Activated CD4-positive, alpha-beta T cell treated with anti-CD3 and anti-CD28 coated beads, Interleukin-2, amount 50 U/mL, for 48 hours (primary cell): ENCODE measurements around the gene MOGAT2.

Experiments
- DNase-seq, 2 experiments: peaks; one replicate each; pipeline ENCODE4 v3.0.0-alpha.2; 2020

The MOGAT2 gene

DNA sequence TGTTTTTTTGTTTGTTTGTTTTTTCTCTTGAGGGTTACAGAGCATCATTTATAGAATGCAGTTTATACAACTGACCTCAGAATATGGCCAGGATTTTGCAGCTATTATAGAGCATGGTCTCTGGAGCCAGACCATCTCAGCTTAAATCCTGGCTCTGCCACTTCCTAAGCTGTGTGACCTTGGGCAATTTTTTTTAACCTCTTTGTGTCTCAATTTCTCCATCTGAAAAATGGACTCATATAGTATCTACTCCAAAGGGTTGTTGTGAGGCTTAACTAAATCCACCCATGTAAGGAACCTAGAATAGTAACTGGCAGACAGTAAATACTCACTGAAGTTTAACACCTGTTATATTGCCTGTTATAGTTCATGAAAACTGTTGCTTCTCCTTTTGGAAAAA, 42.6 kb downstream of the MOGAT2 start:
- no peak for DNase-seq

GRCh38 chr11:75760710-75761493, 43.3 kb downstream of the MOGAT2 start:
- DNase-seq, result no peak

DNA sequence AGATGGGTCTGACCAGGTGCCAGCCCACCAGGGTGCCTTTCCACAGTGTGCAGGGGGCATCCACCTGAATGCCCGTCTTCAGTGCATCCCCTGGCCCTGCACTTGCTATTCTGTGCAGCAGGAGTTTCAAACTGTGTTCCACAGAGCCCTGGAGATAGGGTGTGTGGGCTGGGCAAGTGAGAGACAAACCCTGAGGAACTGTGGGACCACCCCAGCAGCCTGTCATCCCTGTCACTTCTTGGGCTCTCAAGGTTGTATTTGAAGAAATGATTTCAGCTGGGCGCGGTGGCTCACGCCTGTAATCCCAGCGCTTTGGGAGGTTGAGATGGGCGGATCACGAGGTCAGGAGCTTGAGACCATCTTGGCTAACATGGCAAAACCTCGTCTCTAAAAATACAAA, 44.5 kb downstream of the MOGAT2 start:
- DNase-seq, result no peak

DNA sequence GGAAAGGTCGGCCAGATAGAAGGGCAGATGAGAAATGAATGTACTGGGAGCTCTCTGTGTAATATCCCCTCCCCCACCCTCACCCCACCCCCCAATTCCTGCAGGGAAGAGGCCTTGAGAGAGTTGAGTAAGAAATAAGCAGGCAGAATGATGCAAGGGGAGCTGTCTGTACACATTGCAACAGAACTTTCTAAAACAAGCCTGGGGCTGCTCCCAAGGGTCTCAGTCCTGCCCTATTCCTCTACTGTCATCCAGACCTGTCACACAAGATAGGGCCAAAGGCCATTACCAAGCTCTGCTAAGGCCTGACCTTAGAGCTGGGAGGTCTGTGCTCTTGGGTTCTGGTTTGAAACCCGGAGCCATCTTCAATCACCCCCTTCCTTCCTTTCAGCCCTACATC, 45.2 kb downstream of the MOGAT2 start:
- DNase-seq, result no peak

DNA sequence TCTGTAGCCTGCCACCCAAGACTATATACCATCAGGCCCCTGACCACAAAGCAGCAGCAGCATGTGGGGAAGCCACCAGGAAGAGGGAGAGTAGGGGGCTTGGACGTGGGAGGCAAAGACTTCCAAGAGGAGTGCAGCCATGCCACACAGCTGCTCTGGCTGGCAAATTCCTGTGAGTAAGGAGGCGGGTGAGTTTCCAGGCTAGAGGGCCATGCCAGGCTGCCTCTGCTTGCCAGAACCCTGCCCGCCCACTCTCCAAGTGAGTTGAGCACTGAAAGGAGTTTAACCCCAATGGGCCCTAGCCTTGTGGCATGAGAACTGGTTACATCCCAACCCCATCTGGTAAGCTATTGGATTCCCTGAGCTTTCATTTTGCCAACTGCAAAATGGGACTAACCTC, 46.2 kb downstream of the MOGAT2 start:
- no peak for DNase-seq

DNA sequence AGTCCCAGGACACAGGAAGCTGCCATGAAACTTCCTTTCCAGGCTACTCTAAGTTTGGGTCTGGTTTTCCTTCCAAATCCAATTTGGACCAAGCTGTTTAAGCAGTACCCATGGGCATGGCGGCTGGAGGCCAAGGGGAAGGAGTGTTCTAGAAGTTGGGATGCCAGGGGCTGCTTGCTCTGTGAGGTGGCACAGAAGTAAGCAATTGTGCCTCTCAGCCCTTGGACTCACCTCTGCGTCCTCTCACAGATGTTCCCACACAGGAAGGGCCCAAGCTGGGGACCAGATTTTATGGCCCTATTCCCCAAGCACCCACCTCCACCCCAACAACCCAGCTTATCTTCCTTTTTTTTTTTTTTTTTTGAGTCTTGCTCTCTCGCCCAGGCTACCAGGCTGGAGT, 47.5 kb downstream of the MOGAT2 start:
- no peak for DNase-seq

DNA sequence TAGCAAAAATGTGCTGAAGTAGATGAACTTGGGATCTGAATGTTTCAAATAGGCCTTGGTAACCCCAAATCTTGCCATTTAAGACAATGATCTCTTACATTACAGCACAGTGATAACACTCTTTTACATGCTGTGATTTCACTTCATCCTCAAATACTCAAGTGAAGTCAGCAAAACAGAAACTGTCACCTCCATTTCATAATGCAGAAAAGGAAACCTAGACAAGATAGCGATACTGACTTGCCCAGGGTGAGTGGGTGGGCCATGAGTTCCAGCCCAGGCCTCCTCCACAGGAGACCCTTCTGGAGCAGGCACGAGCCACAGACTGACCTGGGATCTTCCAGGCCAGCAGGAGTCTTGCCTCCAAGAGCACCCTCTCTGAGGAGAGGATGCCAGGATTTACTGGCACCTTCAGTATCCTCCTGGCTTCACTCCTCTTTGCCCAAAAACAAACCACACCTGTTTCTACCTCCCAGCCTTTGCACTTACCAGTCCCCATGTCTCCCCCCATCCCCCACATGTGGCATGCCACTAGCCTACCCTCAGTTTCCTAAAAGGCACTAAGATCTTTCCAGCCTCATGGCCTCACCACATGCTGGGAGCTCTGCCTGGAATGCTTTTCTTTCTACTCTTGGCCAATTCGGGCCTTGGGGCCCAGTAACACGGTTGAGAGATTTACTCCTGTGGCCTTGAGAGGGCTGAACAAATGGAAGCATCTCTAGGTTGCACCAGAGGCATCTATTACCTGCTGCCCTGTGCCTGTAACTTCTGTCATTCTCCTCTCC, 49.0 kb downstream of the MOGAT2 start:
- DNase-seq, result no peak

- DNase-seq, result no peak
Observed at GRCh38 chr11:75767228-75767572, 49.6 kb downstream of the MOGAT2 start.

GRCh38 chr11:75767793-75768111, 50.1 kb downstream of the MOGAT2 start:
- DNase-seq, result no peak

GRCh38 chr11:75768112-75768908, 50.7 kb downstream of the MOGAT2 start, which contains the start of gene DGAT2:
DGAT2 (plus strand) TSS chr11:75768778; CDS start chr11:75768992, 214 bp downstream.
- DNase-seq, result peak; percentile 70 to 75

- DNase-seq, result no peak
Observed at GRCh38 chr11:75768909-75769771, 51.5 kb downstream of the MOGAT2 start.

DNA sequence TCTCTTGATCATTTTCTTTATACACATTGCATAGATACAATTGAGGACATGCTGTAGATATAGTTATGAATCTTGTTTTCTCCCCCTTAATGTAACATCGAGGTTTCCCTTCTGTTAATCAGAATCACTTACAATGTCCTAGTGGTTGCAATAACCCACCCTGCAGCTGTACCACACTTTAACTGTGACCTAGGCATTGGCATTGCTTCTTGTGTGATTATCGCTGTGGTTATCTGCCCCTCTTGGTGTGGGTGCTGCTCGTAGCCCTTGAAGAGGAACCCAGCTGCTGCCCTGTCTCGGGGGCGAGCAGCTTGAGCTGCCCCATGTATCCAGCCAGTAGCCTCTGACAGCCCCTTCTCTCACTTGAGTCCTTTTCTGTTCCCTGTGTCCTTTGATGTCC, 52.5 kb downstream of the MOGAT2 start:
- no peak for DNase-seq

DNA sequence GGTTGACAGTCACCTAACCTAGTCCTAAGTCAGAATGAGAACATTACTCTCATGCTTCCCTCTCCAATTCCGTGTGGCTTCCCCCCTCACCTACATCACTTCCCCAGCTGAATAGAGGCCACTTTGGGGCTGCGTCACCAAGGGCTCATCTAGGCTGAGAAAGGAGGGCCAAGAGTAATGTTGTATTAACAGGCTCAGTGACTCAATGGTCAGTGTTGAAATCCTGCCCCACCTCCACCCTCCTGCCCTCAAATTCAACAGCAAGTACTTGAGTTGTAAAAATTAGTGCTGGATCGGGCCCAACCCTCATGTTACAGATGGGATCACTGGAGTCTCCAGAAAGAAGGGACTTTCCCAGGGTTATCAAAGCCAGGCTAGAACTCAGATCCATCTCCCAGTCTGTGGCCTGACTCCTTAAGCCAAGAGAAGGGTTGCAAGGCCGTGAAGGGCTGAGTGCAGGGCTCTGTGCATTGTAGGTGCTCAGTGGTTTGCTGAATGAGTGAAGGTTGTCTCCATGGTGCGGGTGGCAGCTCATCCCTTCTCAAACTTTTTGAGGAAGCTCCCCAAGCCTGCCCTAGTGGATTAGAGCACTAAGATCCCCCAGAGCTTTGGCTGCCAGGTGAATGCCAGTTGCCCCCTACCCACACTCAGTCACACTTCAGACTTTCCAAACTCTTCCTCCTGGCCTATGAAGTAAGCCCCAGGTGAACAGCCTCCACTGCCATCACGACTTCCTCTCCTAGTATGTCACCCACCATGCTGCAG, 54.2 kb downstream of the MOGAT2 start:
- no peak for DNase-seq

- DNase-seq, result peak in 1 of 2 experiments; percentile 10
Observed at GRCh38 chr11:75773595-75774353, 56.1 kb downstream of the MOGAT2 start.

DNA sequence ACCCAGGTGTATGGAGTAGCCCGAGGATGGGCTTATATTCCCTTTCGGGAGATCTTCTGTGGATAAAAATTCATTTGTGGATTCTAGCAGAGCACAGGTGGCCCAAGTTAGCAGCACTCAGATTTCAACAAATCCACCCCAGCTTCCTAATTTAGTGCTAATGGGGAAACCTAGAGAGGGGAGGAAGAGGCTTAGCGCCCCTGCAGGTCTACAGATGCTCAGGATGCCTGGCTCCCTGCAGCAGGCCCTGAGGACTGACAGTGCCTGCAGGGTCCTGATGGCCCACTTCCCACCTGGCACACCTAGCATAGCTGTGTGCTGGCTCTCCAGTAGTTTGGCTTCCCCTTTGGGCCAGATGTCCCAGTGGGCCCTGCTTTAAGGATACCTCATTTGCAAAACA, 57.4 kb downstream of the MOGAT2 start:
- DNase-seq, result no peak

DNA sequence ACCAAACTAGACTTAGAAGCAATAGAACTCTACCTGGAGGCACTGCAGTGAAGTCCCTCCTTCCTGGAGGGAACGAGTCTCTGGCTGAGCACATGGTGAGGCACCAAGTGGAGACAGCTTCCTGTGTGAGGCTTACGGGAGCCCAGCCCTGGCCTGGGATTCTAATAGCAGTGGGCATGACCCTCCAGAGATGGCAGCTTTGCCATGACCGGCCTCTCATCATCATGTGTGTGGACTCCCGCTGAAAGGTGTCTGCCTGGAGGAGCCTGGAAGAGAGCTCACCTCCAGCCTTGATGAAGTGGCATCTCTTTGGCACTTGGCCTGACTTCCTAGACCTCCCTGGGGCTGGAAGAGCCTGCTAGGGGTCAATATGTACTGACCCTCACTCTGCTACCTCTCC, 58.9 kb downstream of the MOGAT2 start:
- DNase-seq, result no peak

GRCh38 chr11:75777461-75778110, 59.9 kb downstream of the MOGAT2 start:
- DNase-seq, result no peak

DNA sequence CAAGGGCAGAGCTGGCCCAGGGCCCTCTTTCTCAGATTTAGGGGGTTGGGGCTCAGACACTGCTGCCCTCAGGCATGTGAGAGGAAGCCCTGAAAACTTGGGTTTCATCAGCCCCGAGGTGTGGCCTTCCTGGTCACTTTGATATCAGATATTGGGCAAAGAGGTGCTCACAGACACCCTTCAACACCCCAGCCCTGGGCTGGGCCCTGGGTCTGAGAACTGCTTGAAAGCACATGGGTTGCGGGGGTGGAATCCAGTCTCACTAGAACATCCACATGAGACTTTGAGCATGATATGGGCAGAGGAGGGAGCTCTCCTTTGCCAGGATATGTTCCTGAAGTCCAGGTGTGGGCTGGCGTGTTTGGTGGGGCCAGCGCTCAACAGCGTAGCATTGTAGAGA, 61.3 kb downstream of the MOGAT2 start:
- DNase-seq, result no peak

GRCh38 chr11:75779960-75780359, 62.3 kb downstream of the MOGAT2 start:
- DNase-seq, result no peak

DNA sequence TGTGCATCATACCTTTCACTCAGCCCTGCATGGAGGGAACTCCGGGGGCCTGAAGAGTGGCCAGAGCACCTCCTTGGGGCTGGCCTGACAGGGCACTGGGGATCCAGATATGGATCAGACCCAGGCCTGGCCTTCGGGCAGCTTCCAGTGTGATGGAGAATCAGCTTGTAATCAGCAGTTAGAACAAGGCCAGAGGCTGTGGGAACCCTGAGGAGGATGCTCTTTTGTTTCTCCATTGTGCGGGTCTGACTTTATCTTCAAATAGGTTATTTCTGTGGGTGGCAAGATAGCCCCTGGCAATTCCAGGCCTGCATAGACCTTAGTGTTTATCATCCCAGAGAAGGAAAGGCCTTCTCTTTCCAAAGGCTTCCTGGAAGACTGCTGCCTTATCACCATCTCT, 63.2 kb downstream of the MOGAT2 start:
- DNase-seq, result no peak

- DNase-seq, result no peak
Observed at GRCh38 chr11:75781296-75781695, 63.7 kb downstream of the MOGAT2 start.
